H1 (cell line): Measurements from ENCODE around the gene ZNF396. TPM values are rescaled to one million over a fixed set of nuclear protein-coding genes. Genes with fewer than 3 reads are reported as not detected.

ENCODE experiments used
- CTCF ChIA-PET: fragments of 300-600 bp; sonication (Branson Sonifier 250); formaldehyde crosslinking; loops from one replicate; lab custom pipeline; 2021; ENCODE audit not compliant: partially characterized antibody; lab: Charles Lee
- POLR2A ChIA-PET: fragments of 300-600 bp; sonication (Branson Sonifier 250); formaldehyde crosslinking; loops from one replicate; lab custom pipeline; 2021; ENCODE audit warnings: inconsistent platforms; ENCODE audit not compliant: partially characterized antibody; lab: Charles Lee
- DNase-seq, 2 experiments: peaks; one replicate each; pipeline versions ENCODE4 v3.0.0 to v3.0.0-alpha.2; 2010 to 2022; ENCODE audit warnings: low spot score in 2 of 2, low read depth in 1 of 2, mixed read lengths in 1 of 2
- FAIRE-seq: peaks from 2 replicates; lab custom pipeline; 2011; peaks lifted over from hg19 to GRCh38; lab: Jason Lieb, UNC
- H2AFZ ChIP-seq: 2 replicates; pipeline ENCODE4 v1.8.1; 2012; ENCODE audit warnings: low read length, inconsistent platforms
- H2AK5ac ChIP-seq: 2 replicates; pipeline ENCODE4 v1.6.1; 2013; ENCODE audit warnings: low read depth, low read length
- H2BK120ac ChIP-seq: replicated peaks from 2 replicates; pipeline ENCODE3; 2013; ENCODE audit warnings: low read depth, low read length, inconsistent platforms
- H2BK12ac ChIP-seq: 2 replicates; pipeline ENCODE4 v1.6.1; 2013; ENCODE audit warnings: low read depth, low read length
- H2BK15ac ChIP-seq: 2 replicates; pipeline ENCODE4 v1.6.1; 2013; ENCODE audit warnings: low read length
- H2BK20ac ChIP-seq: 2 replicates; pipeline ENCODE4 v1.6.1; 2013; ENCODE audit warnings: low read length
- H2BK5ac ChIP-seq: 2 replicates; pipeline ENCODE4 v1.6.1; 2013; ENCODE audit warnings: low read depth, low read length
- H3K14ac ChIP-seq: 2 replicates; pipeline ENCODE4 v1.6.1; 2013; ENCODE audit warnings: inconsistent platforms; ENCODE audit not compliant: insufficient read length
- H3K18ac ChIP-seq: 2 replicates; pipeline ENCODE4 v1.6.1; 2013; ENCODE audit warnings: low read length; ENCODE audit errors: extremely low read depth
- H3K23ac ChIP-seq: 2 replicates; pipeline ENCODE4 v1.6.1; 2013; ENCODE audit warnings: inconsistent platforms; ENCODE audit not compliant: insufficient read length
- H3K23me2 ChIP-seq: 2 replicates; pipeline ENCODE4 v1.6.1; 2013; ENCODE audit warnings: low read depth, low read length
- H3K27ac ChIP-seq: 2 replicates; pipeline ENCODE4 v1.6.1; 2011; ENCODE audit warnings: low read depth, low read length, inconsistent platforms
- H3K27me3 ChIP-seq, 4 experiments: replicated peaks in 1 of 4; 1 replicate in 1 of 4; 2 replicates in 3 of 4; pipeline versions ENCODE4 v1.6.1 to v1.8.1; 2011 to 2013; ENCODE audit warnings: low read length in 3 of 4, mild to moderate bottlenecking in 3 of 4, inconsistent platforms in 2 of 4, mixed read lengths in 2 of 4, moderate library complexity in 1 of 4; ENCODE audit not compliant: control insufficient read depth in 3 of 4, insufficient read depth in 3 of 4; ENCODE audit errors: extremely low read depth in 1 of 4
- H3K36me3 ChIP-seq, 4 experiments: 2 replicates each; pipeline versions ENCODE4 v1.6.1 to v1.8.1; 2011 to 2013; ENCODE audit warnings: mild to moderate bottlenecking in 4 of 4, low read length in 3 of 4, moderate library complexity in 2 of 4, control low read depth in 1 of 4, inconsistent platforms in 1 of 4; ENCODE audit not compliant: insufficient read depth in 4 of 4, control insufficient read depth in 2 of 4
- H3K4ac ChIP-seq: replicated peaks from 2 replicates; pipeline ENCODE3; 2013; ENCODE audit warnings: low read length, low read depth, mixed read lengths, inconsistent platforms; ENCODE audit not compliant: insufficient read length
- H3K4me1 ChIP-seq, 4 experiments: replicated peaks in 1 of 4; 1 replicate in 1 of 4; 2 replicates in 3 of 4; pipeline versions ENCODE4 v1.6.1 to v1.8.1; 2011 to 2013; ENCODE audit warnings: low read length in 3 of 4, inconsistent platforms in 2 of 4, mixed read lengths in 1 of 4; ENCODE audit not compliant: insufficient read depth in 4 of 4, control insufficient read depth in 3 of 4
- H3K4me2 ChIP-seq, 2 experiments: 2 replicates each; pipeline versions ENCODE4 v1.6.1 to v1.8.1; 2011 to 2013; ENCODE audit warnings: low read depth in 2 of 2, low read length in 2 of 2, control low read depth in 1 of 2, inconsistent platforms in 1 of 2, mild to moderate bottlenecking in 1 of 2; ENCODE audit not compliant: insufficient read depth in 1 of 2
- H3K4me3 ChIP-seq, 4 experiments: fragments of 200-600, 300-600 bp in 1 of 4; sonication (generic), shearing (Covaris generic), sonication (Bioruptor Twin) in 1 of 4; 2 replicates each; pipeline versions ENCODE4 v1.5.1 to v1.8.1; 2011 to 2016; ENCODE audit warnings: low read length in 4 of 4, low read depth in 3 of 4, control low read depth in 2 of 4, inconsistent platforms in 2 of 4, mild to moderate bottlenecking in 2 of 4, mixed read lengths in 1 of 4, moderate library complexity in 1 of 4; ENCODE audit not compliant: insufficient read depth in 2 of 4; ENCODE audit errors: extremely low read depth in 1 of 4
- H3K56ac ChIP-seq: replicated peaks from 2 replicates; pipeline ENCODE3; 2013; ENCODE audit warnings: low read depth, mild to moderate bottlenecking, mixed read lengths, low read length, inconsistent platforms; ENCODE audit not compliant: insufficient read length
- H3K79me1 ChIP-seq: 2 replicates; pipeline ENCODE4 v1.6.1; 2013; ENCODE audit warnings: low read depth, low read length, control low read depth
- H3K79me2 ChIP-seq, 2 experiments: 2 replicates each; pipeline versions ENCODE4 v1.6.1 to v1.8.1; 2012 to 2013; ENCODE audit warnings: low read length in 2 of 2, mild to moderate bottlenecking in 2 of 2, inconsistent platforms in 1 of 2; ENCODE audit not compliant: insufficient read depth in 2 of 2, control insufficient read depth in 1 of 2
- H3K9ac ChIP-seq, 4 experiments: replicated peaks in 1 of 4; 1 replicate in 1 of 4; 2 replicates in 3 of 4; pipeline versions ENCODE4 v1.6.1 to v1.8.1; 2011 to 2013; ENCODE audit warnings: low read depth in 3 of 4, low read length in 3 of 4, control low read depth in 2 of 4, mild to moderate bottlenecking in 2 of 4, moderate library complexity in 2 of 4, inconsistent platforms in 1 of 4; ENCODE audit errors: extremely low read depth in 1 of 4
- H3K9me3 ChIP-seq, 2 experiments: 2 replicates each; pipeline versions ENCODE4 v1.6.1 to v1.8.1; 2012 to 2013; ENCODE audit warnings: mild to moderate bottlenecking in 2 of 2, moderate library complexity in 2 of 2, control low read depth in 1 of 2, inconsistent platforms in 1 of 2, low read depth in 1 of 2, low read length in 1 of 2, mixed read lengths in 1 of 2; ENCODE audit not compliant: insufficient read depth in 2 of 2
- H4K20me1 ChIP-seq, 2 experiments: replicated peaks in 1 of 2; 2 replicates each; pipeline versions ENCODE3 to v1.8.1; 2011 to 2013; ENCODE audit warnings: inconsistent platforms in 2 of 2, low read length in 2 of 2, mild to moderate bottlenecking in 1 of 2; ENCODE audit not compliant: insufficient read depth in 2 of 2, control insufficient read depth in 1 of 2
- H4K5ac ChIP-seq: 2 replicates; pipeline ENCODE4 v1.6.1; 2013; ENCODE audit warnings: low read length, low read depth, mixed read lengths, inconsistent platforms; ENCODE audit not compliant: insufficient read length
- H4K8ac ChIP-seq: 2 replicates; pipeline ENCODE4 v1.8.0; 2013; ENCODE audit warnings: mild to moderate bottlenecking, moderate library complexity, low read length, inconsistent platforms; ENCODE audit not compliant: insufficient read depth; ENCODE audit errors: extremely low read depth
- H4K91ac ChIP-seq: replicated peaks from 2 replicates; pipeline ENCODE3; 2013; ENCODE audit warnings: low read length, mixed read lengths, inconsistent platforms; ENCODE audit not compliant: insufficient read length
- ASH2L ChIP-seq: fragments of 200-600, 300-600 bp; sonication (generic); IDR thresholded peaks from one replicate; pipeline ENCODE4 v1.7.1; 2017; ENCODE audit warnings: low read length
- CHD2 ChIP-seq: IDR thresholded peaks from 2 replicates; pipeline ENCODE4 v1.6.1; 2012; ENCODE audit warnings: low read length, improper control_type of control experiment
- FOSL1 ChIP-seq: IDR thresholded peaks from 2 replicates; pipeline ENCODE4 v1.6.1; 2011; ENCODE audit warnings: mild to moderate bottlenecking, low read depth, low read length, moderate library complexity; ENCODE audit not compliant: insufficient read depth
- POU5F1 ChIP-seq: IDR thresholded peaks from 2 replicates; pipeline ENCODE4 v1.6.1; 2011; ENCODE audit warnings: low read depth, mild to moderate bottlenecking, low read length, moderate library complexity
- SIRT6 ChIP-seq: IDR thresholded peaks from one replicate; pipeline ENCODE4 v1.7.1; 2012; ENCODE audit warnings: low read length, inconsistent platforms
- SUZ12 ChIP-seq: fragments of 200-600 bp; sonication (generic); IDR thresholded peaks from 2 replicates; pipeline ENCODE4 v1.6.1; 2012; ENCODE audit warnings: mild to moderate bottlenecking, inconsistent platforms, low read length, moderate library complexity, mixed read lengths
- TBP ChIP-seq: IDR thresholded peaks from 2 replicates; pipeline ENCODE4 v1.6.1; 2011; ENCODE audit warnings: low read depth, low read length, improper control_type of control experiment
- TCF12 ChIP-seq: IDR thresholded peaks from 2 replicates; pipeline ENCODE4 v1.6.1; 2011; ENCODE audit warnings: low read depth, mild to moderate bottlenecking, low read length
- YY1 ChIP-seq: IDR thresholded peaks from 2 replicates; pipeline ENCODE4 v1.6.1; 2011; ENCODE audit warnings: low read depth, mild to moderate bottlenecking, low read length
- WGBS, 2 experiments: shearing (Covaris generic) in 1 of 2; methylation state at CpG; one replicate each; pipeline versions ENCODE4 v1.1.6 to v1.1.7; 2013 to 2015; ENCODE audit warnings: low lambda C conversion rate in 2 of 2, mixed read lengths in 2 of 2, inconsistent platforms in 1 of 2, low coverage in 1 of 2, missing lambda C conversion rate in 1 of 2; ENCODE audit not compliant: insufficient replicate concordance in 2 of 2, insufficient coverage in 1 of 2, insufficient read length in 1 of 2; ENCODE audit errors: extremely low coverage in 1 of 2, missing lambda C conversion rate in 1 of 2; 5-methylcytosine and 5-hydroxymethylcytosine counted together
- polyA plus RNA-seq, 7 experiments: library from polyadenylated mRNA; depleted of rRNA in 3 of 7; stranded (reverse) in 5 of 7; unstranded in 2 of 7; fragments of >200 nt in 5 of 7; fragments of 200-250 nt in 2 of 7; gene quantifications; 1 replicate in 5 of 7; 2 replicates in 1 of 7; 4 replicates in 1 of 7; pipeline versions ENCODE4 v1.2.1 to v1.2.3, GENCODE V29; 2011 to 2013; ENCODE audit warnings: missing spikeins in 2 of 7, mixed read lengths in 2 of 7
- total RNA-seq: library from RNA; stranded (reverse); fragmentation: NEBNext Ultra II Directional; extraction: Animal tissue kit (Norgen Biotek cat#: 25700); gene quantifications from 2 replicates; pipeline ENCODE4 v1.2.1, GENCODE V29; 2021

The ZNF396 gene
- total and polyA plus RNA-seq, 2 of the 8 experiments (the other 6 are each of a cell fraction or from before 2014, with no cell fraction given), result 0.44 to 0.74 TPM

DNA sequence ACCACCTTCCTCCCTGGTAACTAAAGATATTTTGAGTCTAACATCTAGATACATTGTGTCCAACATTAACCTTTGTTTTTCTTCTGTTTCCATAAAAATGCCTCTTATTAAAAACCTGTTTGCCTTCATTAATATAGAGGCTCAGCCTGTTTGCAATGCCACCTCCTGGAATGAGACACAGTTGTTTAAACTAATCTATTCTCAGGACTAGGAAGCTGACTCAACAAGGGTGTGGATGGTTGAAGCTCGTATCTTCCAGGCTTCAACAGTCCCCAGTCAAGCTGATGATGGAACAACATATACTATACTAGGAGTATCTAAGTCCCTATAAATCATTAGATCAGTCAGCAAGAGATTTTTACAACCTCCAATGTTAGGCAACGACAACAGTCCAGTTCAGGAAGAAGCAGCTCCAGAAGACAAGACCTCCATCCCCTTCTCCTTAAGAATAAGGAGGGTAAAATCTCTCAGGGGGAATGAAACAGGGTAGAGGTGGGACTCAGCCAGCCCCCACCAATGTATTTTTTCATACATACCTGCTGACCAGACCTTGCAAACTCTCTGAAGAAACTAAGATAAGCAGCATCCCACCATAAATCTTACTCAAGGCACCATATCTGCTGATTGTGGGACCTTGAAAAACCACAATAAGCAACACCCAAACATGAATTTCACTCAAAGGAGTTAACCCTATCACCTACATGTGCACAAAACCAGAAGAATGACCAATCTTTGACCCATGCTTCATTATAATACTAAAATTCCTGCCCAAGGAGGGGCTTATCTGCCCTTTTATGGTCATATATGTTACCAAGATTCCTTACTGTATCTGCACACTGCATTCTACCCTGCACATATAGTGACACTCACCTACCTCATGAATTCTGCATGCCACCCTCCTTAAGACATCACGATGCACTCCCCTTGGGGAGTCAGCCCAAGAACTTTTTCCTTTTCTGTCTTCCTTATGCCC, 54.4 kb downstream of the ZNF396 start:
- H2BK20ac ChIP-seq, result no peak overlapping the region
- H3K4me2 ChIP-seq, result no peak overlapping the region
- H2BK15ac ChIP-seq, result no peak overlapping the region
- H3K79me1 ChIP-seq, result no peaks in the 10 kb centered on the region
- ChIA-PET POLR2A (interaction anchor here (0.9 to 1.6 kb wide), 6 partner anchors 8 to 83 kb away, joined by 3 to 7 read pairs (median 4); partner anchors contain the start of gene ZNF24), CTCF (interaction anchor here (1.2 kb wide), 1 partner anchor 27 kb away, joined by 4 read pairs; no protein-coding TSS in a partner anchor)
- no peaks in the 10 kb centered on the region for H3K36me3 ChIP-seq
- H4K20me1 ChIP-seq, result no peaks in the 10 kb centered on the region
- peaks cover 0 to 2% (median 0%) of the 10 kb centered on the region in 4 experiments; a peak in 2 of 7 replicates for H3K4me1 ChIP-seq
- DNase-seq (no peak), FAIRE-seq (no peak)
- no peak overlapping the region for H3K4me3 ChIP-seq
- H3K23ac ChIP-seq, result no peak overlapping the region
- H3K4ac ChIP-seq, result no peak overlapping the region
- H4K5ac ChIP-seq, result no peak overlapping the region
- no peak overlapping the region for H2AFZ ChIP-seq
- WGBS, 2 experiments, result 93% methylated on average over 3 of the region's 3 CpGs; no CpG with 5 or more reads in 1 of the 2 experiments
- no peaks in the 10 kb centered on the region for H3K9me3 ChIP-seq
- no peaks in the 10 kb centered on the region for H3K79me2 ChIP-seq
- no peak overlapping the region for H2AK5ac ChIP-seq
- no peak overlapping the region for H2BK12ac ChIP-seq
- H2BK5ac ChIP-seq, result no peak overlapping the region
- H4K91ac ChIP-seq, result no peak overlapping the region
- H3K14ac ChIP-seq, result no peak overlapping the region
- H3K23me2 ChIP-seq, result no peaks in the 10 kb centered on the region
- no peaks in the 10 kb centered on the region for H3K27me3 ChIP-seq
- H4K8ac ChIP-seq, result no peak overlapping the region
- H3K18ac ChIP-seq, result no peak overlapping the region
- H3K27ac ChIP-seq, result no peak overlapping the region
- H2BK120ac ChIP-seq, result no peak overlapping the region
- H3K9ac ChIP-seq, result no peak overlapping the region
- H3K56ac ChIP-seq, result no peak overlapping the region
- TF ChIP-seq ASH2L, result no peak
- TF ChIP-seq SUZ12, result no peak
- no peak for TF ChIP-seq POU5F1
- TF ChIP-seq TCF12, result no peak
- TF ChIP-seq SIRT6, result no peak
- no peak for TF ChIP-seq TBP
- no peak for TF ChIP-seq YY1
- TF ChIP-seq FOSL1, result no peak
- TF ChIP-seq CHD2, result no peak
